HG03575 (cell line): ENCODE data around the gene TSPAN9.

ENCODE experiments used
- ATAC-seq: cut with Tn5 transposase; IDR thresholded peaks from one replicate; pipeline ENCODE4 v1.9.1; 2021; ENCODE audit not compliant: unreplicated experiment, insufficient number of reproducible peaks, low FRiP score; ENCODE audit errors: extremely low read depth

The TSPAN9 gene

DNA sequence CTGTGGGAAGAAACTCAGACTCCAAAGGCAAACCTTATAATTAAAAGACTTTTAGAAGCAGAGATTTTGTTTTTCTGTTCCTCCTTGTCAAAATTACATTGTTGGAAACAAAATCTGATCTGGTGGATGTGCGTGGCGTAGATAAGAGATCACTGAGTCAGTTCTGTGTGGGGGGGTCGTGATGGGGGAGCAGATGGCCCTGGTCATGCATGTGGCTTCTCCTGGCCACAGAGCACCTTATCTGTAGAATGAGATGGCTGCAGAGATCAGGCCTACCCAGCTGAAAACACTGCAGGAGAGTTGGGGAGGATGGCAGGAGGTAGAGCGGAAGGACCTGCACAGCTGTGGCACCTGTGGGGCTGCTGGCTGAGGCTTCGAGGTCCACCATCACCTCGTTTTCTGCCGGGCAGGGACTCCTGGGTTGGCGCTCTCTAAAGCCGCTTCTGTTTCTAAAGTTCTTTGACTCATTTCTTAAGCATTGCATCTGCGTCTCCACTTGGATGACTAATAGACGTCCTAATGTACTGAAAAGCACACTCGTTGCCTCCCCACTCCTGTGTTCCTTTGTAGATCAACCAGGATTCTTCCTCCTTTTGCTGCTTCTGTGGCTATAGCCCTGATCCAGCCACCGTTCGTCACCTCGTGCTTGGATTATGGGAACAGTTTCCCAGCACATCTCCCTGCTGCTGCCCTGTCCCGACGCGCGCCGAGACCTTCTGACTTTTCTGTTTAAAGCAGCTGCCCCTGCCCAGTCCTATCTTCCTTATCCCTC, 93.4 kb downstream of the TSPAN9 start:
- no peak for ATAC-seq

DNA sequence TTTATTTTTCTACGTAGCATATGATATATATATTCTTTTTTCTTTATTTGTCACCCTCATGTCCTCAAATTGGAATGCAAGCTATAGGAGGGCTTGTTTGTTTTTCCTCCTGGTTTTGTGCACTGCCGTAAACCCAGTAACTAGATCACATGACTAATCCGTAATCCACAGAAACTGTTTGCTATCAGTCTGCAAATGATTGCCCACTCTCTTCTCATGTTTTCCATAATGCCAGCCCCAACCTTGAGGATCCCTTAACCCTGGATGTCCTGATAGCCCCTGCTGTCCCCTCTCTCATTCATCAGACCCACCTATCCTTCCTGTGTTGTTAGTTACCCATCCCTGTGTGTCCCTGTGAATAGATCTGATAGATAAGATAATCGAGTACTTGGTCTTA, 94.0 kb downstream of the TSPAN9 start:
- ATAC-seq, result no peak

GRCh38 chr12:3172124-3173007, 95.2 kb downstream of the TSPAN9 start:
- no peak for ATAC-seq

DNA sequence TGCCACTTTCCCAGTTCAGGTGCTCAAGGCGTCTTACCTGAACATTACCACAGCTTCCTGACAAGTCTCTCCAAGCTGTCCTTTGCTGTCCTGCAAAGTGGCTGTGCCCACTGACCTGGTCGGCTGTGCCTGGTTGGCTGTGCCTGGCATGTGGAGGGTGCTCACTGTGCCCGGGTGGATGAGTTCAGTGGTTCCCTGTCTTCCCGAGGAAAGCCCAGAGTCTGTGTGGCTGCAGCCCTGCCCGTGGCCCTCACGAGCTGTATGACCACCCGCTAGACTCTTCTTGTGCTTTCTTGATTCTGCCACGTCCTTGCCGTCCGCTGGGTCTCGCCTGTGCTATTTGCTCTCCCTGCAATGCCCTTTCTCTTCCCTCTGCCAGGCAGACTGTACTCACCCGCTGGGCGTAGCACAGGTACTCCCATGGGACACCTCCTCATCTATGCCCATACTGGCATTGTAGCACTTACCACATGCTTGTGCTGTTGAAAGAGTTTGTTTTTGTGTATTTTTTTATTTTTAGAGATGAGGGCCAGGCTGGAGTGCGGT, 95.9 kb downstream of the TSPAN9 start:
- no peak for ATAC-seq

DNA sequence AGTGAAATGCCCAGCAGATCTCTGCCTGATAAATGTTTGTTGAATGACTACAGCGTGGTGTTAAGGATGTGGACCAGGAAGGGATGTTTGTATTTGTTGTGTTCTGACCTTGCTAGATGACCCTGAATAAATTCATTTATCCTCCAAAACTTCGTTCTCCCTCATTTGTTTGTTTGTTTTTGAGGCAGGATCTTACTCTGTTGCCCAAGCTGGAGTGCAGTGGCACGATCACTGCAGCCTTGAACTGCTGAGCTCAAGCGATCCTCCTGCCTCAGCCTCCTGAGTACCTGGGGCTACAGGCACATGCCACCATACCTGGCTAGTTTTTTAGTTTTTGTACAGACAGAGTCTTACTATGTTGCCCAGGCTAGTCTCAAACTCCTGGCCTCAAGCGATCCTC, 96.7 kb downstream of the TSPAN9 start:
- no peak for ATAC-seq

DNA sequence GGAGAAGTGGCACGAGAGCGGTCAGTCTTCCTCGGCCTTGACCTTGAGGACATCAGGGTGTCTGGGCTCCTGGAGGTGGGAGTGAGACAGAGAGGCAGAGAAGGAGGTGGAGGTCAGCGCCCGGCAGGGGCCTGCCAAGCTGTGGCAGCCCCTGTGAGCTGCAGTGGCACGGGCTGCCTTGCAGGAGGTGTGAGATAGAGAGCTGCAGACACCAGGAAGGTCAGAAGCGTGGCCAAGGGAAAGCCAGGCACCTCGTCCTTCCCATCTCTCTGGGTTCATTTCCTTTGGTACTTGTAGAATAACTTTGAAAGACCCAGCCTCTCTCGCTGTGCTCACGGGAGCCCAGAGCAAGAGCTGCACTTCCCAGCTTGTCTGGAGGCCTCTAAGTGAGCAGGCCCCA, 98.1 kb downstream of the TSPAN9 start:
- ATAC-seq, result no peak

DNA sequence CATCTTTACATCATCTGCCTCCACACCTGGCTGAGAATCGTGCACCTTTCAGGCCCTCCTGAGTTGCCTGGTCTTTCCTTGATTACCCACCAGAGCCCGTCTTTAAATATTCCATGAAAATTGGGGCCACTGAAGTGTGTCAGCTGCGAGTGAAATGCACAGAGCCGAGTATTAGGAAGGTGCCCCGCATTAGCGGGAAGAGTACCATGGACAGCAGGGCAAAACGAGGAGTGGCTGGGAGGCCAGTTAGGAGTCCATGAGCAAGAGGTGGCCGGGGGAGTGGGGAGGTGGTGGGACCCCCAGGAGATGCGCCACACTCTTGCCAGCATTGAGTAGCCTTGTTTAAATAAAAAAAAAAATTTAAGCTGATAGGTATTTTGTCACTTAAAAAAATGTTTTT, 99.6 kb downstream of the TSPAN9 start:
- no peak for ATAC-seq

- no peak for ATAC-seq
Measured at GRCh38 chr12:3177778-3178425, 100.7 kb downstream of the TSPAN9 start.

GRCh38 chr12:3178671-3179313, 101.6 kb downstream of the TSPAN9 start:
- no peak for ATAC-seq

GRCh38 chr12:3179731-3180130, 102.6 kb downstream of the TSPAN9 start:
- ATAC-seq, result no peak

DNA sequence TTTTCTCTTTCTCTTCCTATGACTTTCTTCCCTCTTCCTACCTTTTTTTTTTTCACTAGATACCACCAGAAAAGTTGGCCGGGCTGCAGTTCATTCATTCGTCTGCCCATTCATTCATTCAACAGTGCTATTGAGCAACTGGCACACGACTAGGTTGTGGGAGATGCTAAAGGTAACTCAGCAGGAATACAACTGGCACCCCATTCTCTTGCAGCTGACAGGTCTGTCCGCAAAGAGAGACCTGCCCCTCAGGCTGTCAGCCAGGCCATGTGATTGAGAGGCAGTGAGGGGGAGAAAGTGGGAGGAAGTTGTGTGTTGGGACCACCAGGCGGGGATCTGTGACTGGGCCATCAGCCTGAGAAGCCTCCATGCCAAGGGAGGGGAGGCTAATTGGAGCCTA, 105.2 kb downstream of the TSPAN9 start:
- ATAC-seq, result no peak

GRCh38 chr12:3184485-3184884, 107.3 kb downstream of the TSPAN9 start:
- ATAC-seq, result no peak

DNA sequence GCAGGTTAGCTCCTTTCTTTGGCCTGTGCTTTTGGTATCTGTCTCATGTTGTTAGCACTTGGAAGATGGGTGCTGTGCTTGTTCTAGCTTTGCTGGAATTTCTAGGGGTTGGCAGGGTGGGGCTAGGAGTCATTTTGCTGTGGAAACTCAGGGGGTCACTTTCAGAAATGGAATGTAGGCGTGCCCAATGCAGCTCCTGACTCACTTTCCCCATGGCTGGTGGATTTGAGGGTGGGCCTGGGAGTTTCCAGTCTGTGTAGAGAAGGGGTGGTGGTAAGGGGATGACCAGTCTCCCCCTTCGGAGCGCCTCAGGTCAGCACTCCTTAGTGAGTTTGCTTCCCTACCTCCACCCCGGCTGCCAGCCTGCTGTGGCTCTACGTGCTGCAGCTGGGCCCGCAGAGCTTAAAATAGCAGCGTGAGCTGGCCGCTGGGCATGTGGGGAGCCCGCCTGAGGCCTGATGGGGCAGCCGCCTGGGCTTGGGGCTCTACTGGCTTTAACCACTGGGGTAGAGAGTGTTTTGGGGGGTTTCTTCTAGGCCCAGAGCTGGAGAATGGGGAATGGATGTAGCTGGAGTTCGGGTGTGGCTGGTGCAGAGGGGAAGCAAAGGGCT, 108.2 kb downstream of the TSPAN9 start:
- no peak for ATAC-seq

- no peak for ATAC-seq
Measured at GRCh38 chr12:3186546-3187215, 109.5 kb downstream of the TSPAN9 start.

- no peak for ATAC-seq
Measured at GRCh38 chr12:3187846-3188770, 110.9 kb downstream of the TSPAN9 start.

GRCh38 chr12:3189282-3189681, 112.1 kb downstream of the TSPAN9 start:
- no peak for ATAC-seq

DNA sequence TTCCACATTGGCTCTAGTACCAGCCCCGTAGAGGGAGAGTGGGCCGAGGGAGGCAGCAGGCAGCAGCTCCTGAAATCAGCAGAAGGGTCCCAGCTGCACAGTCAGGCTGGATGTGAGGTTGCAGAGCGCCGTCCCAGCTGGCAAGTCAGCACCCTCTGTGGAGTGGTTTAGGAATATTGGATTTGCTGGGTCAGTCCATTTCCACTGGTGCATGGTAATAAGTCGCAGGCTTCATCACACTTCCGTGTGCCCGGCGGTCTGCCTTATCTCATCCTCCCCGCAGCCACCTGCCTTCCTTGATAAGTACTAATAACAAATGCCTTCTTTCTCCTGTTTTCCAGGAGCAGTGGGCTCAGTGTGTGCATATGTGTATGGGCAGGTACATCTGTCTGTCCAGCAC, 112.9 kb downstream of the TSPAN9 start:
- ATAC-seq, result no peak
